Tibial artery (tissue), 4 donors: ENCODE measurements around the gene CUL9.

ENCODE experiments used
- DNase-seq, 2 donors: peaks; one replicate each; pipeline ENCODE4 v3.0.0-alpha.2; 2019
- H3K27ac ChIP-seq, 2 donors: fragments of 200-600 bp; sonication (generic) in 1 of 2; 1 replicate in 1 of 2; 2 replicates in 1 of 2; pipeline ENCODE4 v1.5.1; 2018 to 2019; ENCODE audit warnings: mild to moderate bottlenecking in 1 of 2
- H3K27me3 ChIP-seq, 2 donors: fragments of 200-600 bp; sonication (generic) in 1 of 2; one replicate each; pipeline versions ENCODE4 v1.5.1 to v1.6.0; 2016 to 2019
- H3K36me3 ChIP-seq, 3 donors: fragments of 200-600 bp; sonication (generic) in 2 of 3; one replicate each; pipeline ENCODE4 v1.5.1; 2016 to 2019; ENCODE audit warnings: mild to moderate bottlenecking in 2 of 3
- H3K4me1 ChIP-seq, 4 donors: fragments of 200-600 bp; sonication (generic) in 2 of 4; 1 replicate in 3 of 4; 2 replicates in 1 of 4; pipeline ENCODE4 v1.5.1; 2016 to 2019
- H3K4me3 ChIP-seq, 2 donors: fragments of 200-600 bp; sonication (generic) in 1 of 2; 1 replicate in 1 of 2; 2 replicates in 1 of 2; pipeline ENCODE4 v1.5.1; 2018 to 2019; ENCODE audit warnings: mild to moderate bottlenecking in 2 of 2
- H3K9me3 ChIP-seq, 3 donors: fragments of 200-600 bp; sonication (generic) in 1 of 3; one replicate each; pipeline ENCODE4 v1.5.1; 2016 to 2019
- intact Hi-C: fragments of 100-400 bp; cut with DNase I; formaldehyde crosslinking; loops from one replicate; pipeline ENCODE4 v1.15.0; 2023; ENCODE audit warnings: low total_unique reads
- TF ChIP-seq, protein P1 (sequence below), 2 experiments: fragments of 200-600 bp in 1 of 2; fragments of 450-650 bp in 1 of 2; IDR thresholded peaks; one replicate each; pipeline ENCODE4 v1.5.1; 2017 to 2019; ENCODE audit warnings: antibody characterized with exemption in 2 of 2, mild to moderate bottlenecking in 1 of 2, moderate library complexity in 1 of 2

The CUL9 gene

DNA sequence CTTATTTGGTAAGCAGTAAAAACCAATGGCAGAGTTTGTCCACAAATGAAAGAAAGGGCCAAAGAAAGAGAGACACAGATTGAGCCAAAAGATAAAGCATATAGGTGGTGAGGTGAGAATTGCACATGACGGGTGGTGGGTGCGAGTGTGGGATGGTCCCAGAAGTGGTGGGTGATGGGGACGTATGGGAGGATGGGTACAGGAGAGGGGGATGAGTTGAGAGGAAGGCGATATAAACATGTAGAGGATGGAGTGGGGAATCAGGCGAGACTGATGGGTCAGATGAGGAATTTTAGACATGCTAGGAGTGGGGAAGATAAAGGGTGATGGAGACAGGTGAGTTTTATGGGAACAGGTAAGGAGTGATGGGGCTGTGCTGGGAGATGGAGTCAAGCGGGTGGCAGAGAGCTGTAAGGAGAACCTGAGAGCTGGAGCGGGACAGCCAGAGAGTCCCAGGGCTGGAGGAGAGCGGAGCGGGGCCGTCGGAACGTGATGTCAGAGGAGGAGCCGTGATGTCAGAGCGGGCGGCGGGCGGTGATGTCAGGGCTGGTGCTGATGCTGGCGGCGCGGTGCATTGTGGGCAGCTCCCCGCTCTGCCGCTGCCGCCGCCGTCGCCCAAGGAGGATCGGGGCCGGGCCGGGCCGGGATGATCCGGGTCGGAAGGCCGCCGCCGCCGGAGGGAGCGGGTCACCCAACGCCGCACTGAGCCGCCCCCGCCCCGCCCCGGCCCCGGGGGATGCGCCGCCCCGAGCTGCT lies 61.1 kb downstream of the CUL9 start, which contains the start of gene TTBK1:
TSS of gene TTBK1 (plus strand) at position 574 of the 756 bp plus-strand sequence. CDS start 3,180 bp downstream, outside the sequence.
- TF ChIP-seq, protein P1, sequence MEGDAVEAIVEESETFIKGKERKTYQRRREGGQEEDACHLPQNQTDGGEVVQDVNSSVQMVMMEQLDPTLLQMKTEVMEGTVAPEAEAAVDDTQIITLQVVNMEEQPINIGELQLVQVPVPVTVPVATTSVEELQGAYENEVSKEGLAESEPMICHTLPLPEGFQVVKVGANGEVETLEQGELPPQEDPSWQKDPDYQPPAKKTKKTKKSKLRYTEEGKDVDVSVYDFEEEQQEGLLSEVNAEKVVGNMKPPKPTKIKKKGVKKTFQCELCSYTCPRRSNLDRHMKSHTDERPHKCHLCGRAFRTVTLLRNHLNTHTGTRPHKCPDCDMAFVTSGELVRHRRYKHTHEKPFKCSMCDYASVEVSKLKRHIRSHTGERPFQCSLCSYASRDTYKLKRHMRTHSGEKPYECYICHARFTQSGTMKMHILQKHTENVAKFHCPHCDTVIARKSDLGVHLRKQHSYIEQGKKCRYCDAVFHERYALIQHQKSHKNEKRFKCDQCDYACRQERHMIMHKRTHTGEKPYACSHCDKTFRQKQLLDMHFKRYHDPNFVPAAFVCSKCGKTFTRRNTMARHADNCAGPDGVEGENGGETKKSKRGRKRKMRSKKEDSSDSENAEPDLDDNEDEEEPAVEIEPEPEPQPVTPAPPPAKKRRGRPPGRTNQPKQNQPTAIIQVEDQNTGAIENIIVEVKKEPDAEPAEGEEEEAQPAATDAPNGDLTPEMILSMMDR (IDR thresholded peaks at IDR 0.05), result no peak
- H3K9me3 ChIP-seq, result no peaks in the 10 kb centered on the region
- DNase-seq, result no peak
- no peak within 1 kb of the TSS for H3K27ac ChIP-seq
- no peaks in the 10 kb centered on the region for H3K36me3 ChIP-seq
- H3K4me1 ChIP-seq, result peaks cover 0 to 16% (median 11%) of the 10 kb centered on the region in 4 donors
- intact Hi-C loops, result no loop called here
- peaks cover 0 to 62% of the 10 kb centered on the region in 2 donors for H3K27me3 ChIP-seq
- no peak within 1 kb of the TSS for H3K4me3 ChIP-seq

DNA sequence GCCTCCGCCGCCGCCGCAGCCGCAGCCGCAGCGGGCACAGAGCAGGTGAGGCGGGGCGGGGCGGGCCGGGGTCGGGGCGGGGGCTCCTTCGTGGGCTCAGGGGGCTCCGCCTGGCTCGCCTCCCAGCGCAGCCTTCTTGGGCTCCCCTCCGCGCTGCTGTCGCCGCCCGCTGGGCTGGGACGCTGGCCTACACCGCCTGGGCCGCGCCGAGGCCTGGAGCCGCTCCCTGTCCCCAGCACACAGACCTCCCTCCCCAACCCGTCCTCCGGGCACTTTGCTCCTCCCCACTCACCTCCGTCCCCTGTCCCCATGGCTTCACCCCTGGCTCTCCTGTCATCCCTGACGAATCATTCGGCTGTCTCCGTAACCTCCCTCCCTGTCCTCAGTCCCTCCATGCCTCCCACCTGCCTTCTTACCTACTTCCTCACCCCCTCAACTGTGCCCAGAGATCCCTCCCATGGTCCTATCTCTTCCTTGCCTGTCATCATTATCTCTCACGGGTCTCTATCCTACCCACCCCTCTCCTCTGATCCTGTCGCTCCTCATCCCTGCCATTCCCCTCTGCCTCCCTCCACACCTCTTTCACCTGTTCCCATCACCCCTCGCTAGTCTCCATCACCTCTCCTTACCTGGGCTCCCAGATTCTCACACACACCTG lies 61.8 kb downstream of the CUL9 start:
- H3K36me3 ChIP-seq, result no peaks in the 10 kb centered on the region
- H3K9me3 ChIP-seq, result no peaks in the 10 kb centered on the region
- peaks cover 0 to 16% (median 11%) of the 10 kb centered on the region in 4 donors for H3K4me1 ChIP-seq
- DNase-seq, result no peak
- TF ChIP-seq, protein P1 (IDR thresholded peaks at IDR 0.05), result no peak
- intact Hi-C loops, result no loop called here
- H3K27me3 ChIP-seq, result peaks cover 0 to 55% of the 10 kb centered on the region in 2 donors
- H3K4me3 ChIP-seq, result no peak overlapping the region
- H3K27ac ChIP-seq, result no peak overlapping the region

DNA sequence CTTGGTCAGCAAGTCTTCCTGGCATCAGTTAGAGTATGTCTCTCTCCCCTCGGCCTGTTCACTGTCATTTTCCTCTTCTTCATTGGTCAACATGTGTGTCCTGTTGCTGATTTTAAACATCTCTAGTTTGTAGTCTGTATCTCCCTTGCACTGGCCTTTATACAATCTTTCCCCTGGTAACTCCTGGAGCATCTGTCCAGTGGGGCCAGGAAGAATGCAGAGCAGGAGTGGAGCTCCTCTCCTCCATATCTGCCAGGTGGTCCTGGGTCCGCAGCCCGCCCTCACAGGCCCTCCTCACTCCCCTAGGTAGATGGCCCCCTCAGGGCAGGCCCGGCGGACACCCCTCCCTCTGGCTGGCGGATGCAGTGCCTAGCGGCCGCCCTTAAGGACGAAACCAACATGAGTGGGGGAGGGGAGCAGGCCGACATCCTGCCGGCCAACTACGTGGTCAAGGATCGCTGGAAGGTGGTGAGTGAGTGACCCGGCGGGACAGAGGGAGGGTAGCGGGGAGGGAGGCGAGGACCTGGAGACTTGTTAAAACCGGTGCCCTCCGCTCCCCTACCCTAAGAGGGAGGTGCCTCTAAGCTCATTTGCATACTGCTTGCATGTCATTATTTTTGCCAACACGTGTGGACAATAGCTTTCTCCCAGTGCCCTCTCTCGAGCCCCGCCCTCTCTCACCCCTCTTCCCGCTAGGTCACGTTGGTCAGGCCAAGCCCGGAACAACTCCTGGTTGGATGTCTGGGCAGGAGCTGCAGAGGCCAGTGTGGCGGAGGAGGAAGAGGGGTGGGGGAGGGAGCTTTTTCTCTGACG lies 64.5 kb downstream of the CUL9 start:
- Histone ChIP-seq H3K36me3 (no peaks in the 10 kb centered on the region), H3K4me1 (peaks cover 0 to 17% (median 11%) of the 10 kb centered on the region in 4 donors), H3K27ac (no peak overlapping the region), H3K9me3 (no peaks in the 10 kb centered on the region), H3K4me3 (peak overlapping the region; percentile 49 to 60), H3K27me3 (peaks cover 0 to 46% of the 10 kb centered on the region in 2 donors)
- intact Hi-C loops, result no loop called here
- DNase-seq, result peak in 1 of 2 donors; percentile 76
- TF ChIP-seq, protein P1 (IDR thresholded peaks at IDR 0.05), result no peak

GRCh38 chr6:43247114-43247999 lies 65.4 kb downstream of the CUL9 start:
- TF ChIP-seq, protein P1 (IDR thresholded peaks at IDR 0.05), result no peak
- no peaks in the 10 kb centered on the region for H3K36me3 ChIP-seq
- peak overlapping the region; percentile 49 to 60 for H3K4me3 ChIP-seq
- peaks cover 0 to 46% of the 10 kb centered on the region in 2 donors for H3K27me3 ChIP-seq
- peaks cover 0 to 20% (median 11%) of the 10 kb centered on the region in 4 donors for H3K4me1 ChIP-seq
- DNase-seq, result peak; percentile 67 to 84
- peak overlapping the region; percentile 20 to 34 for H3K27ac ChIP-seq
- H3K9me3 ChIP-seq, result no peaks in the 10 kb centered on the region
- intact Hi-C loops, result no loop called here
